D341Med (cell line): ENCODE results near the gene SLC2A9.

Source experiments
- DNase-seq: peaks from one replicate; pipeline ENCODE4 v3.0.0; 2012; ENCODE audit warnings: low spot score

The SLC2A9 gene

GRCh38 chr4:9891740-9892139, 129.6 kb downstream of the SLC2A9 start:
- DNase-seq = no peak

GRCh38 chr4:9891056-9891455, 130.2 kb downstream of the SLC2A9 start:
- DNase-seq = no peak

GRCh38 chr4:9889306-9889705, 132.0 kb downstream of the SLC2A9 start:
- DNase-seq = no peak

GRCh38 chr4:9885958-9886357, 135.3 kb downstream of the SLC2A9 start:
- no peak for DNase-seq

- DNase-seq = no peak
Measured at GRCh38 chr4:9880406-9881197, 140.7 kb downstream of the SLC2A9 start.

GRCh38 chr4:9877123-9877522, 144.2 kb downstream of the SLC2A9 start:
- DNase-seq = no peak

- DNase-seq = no peak
Measured at GRCh38 chr4:9875516-9875915, 145.8 kb downstream of the SLC2A9 start.

- DNase-seq = no peak
Measured at GRCh38 chr4:9874385-9874784, 146.9 kb downstream of the SLC2A9 start.

- no peak for DNase-seq
Measured at GRCh38 chr4:9870165-9870790, 151.0 kb downstream of the SLC2A9 start.

- DNase-seq = no peak
Measured at GRCh38 chr4:9867751-9868425, 153.4 kb downstream of the SLC2A9 start.

- DNase-seq = no peak
Measured at GRCh38 chr4:9866931-9867330, 154.4 kb downstream of the SLC2A9 start.

- DNase-seq = no peak
Measured at GRCh38 chr4:9861561-9861960, 159.7 kb downstream of the SLC2A9 start.

GRCh38 chr4:9859810-9860209, 161.5 kb downstream of the SLC2A9 start:
- no peak for DNase-seq

GRCh38 chr4:9849538-9849920, 171.8 kb downstream of the SLC2A9 start:
- no peak for DNase-seq

- DNase-seq = no peak
Measured at GRCh38 chr4:9847968-9848748, 173.1 kb downstream of the SLC2A9 start.

- no peak for DNase-seq
Measured at GRCh38 chr4:9845791-9846493, 175.4 kb downstream of the SLC2A9 start.

GRCh38 chr4:9841072-9841471, 180.2 kb downstream of the SLC2A9 start:
- no peak for DNase-seq

- DNase-seq = no peak
Measured at GRCh38 chr4:9835430-9835829, 185.9 kb downstream of the SLC2A9 start.

GRCh38 chr4:9833421-9833820, 187.9 kb downstream of the SLC2A9 start:
- no peak for DNase-seq

GRCh38 chr4:9832640-9833039, 188.7 kb downstream of the SLC2A9 start:
- no peak for DNase-seq

GRCh38 chr4:9826551-9826950, 194.7 kb downstream of the SLC2A9 start:
- DNase-seq = no peak

GRCh38 chr4:9825049-9825448, 196.2 kb downstream of the SLC2A9 start:
- no peak for DNase-seq
